ENCODE data around the gene GTSF1L.

DNA sequence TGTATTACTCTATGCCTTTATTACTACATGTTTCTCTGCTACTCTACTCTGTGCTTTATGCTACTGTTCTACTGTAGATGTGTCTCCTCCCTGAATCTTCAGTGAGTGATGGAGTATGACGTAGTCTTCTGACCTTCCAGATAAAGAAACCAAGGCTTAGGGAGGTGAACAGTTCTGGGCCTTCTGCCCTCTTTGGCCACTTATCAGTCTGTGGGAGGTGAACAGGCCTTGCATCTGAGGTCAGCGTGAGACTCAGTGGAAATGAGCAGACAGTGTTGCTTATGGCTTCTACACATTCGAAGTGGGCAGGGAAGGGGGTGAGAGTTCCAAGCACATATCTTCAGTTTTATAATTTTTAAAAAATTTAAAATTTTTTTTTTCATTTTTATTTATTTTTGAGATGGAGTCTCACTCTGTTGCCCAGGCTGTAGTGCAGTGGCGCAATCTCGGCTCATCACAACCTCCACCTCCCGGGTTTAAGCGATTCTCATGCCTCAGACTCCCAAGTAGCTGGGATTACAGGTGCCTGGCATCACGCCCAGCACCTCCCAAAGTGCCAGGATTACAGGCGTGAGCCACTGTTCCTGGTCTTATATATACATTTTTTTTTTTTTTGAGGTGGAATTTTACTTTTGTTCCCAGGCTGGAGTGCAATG is 35.7 kb downstream of the GTSF1L start:
- no peak for TF ChIP-seq EZH2 (optimal IDR thresholded peaks at IDR 0.05; ENCODE audit: low read depth, low read length)
- TF ChIP-seq, protein P1, sequence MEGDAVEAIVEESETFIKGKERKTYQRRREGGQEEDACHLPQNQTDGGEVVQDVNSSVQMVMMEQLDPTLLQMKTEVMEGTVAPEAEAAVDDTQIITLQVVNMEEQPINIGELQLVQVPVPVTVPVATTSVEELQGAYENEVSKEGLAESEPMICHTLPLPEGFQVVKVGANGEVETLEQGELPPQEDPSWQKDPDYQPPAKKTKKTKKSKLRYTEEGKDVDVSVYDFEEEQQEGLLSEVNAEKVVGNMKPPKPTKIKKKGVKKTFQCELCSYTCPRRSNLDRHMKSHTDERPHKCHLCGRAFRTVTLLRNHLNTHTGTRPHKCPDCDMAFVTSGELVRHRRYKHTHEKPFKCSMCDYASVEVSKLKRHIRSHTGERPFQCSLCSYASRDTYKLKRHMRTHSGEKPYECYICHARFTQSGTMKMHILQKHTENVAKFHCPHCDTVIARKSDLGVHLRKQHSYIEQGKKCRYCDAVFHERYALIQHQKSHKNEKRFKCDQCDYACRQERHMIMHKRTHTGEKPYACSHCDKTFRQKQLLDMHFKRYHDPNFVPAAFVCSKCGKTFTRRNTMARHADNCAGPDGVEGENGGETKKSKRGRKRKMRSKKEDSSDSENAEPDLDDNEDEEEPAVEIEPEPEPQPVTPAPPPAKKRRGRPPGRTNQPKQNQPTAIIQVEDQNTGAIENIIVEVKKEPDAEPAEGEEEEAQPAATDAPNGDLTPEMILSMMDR (IDR thresholded peaks at IDR 0.05; ENCODE audit: low read length), result no peak

Measured in MM.1S (cell line).